HG03575 (cell line): ENCODE results near the gene CLIP2.

ENCODE experiments used
- ATAC-seq: cut with Tn5 transposase; IDR thresholded peaks from one replicate; pipeline ENCODE4 v1.9.1; 2021; ENCODE audit not compliant: unreplicated experiment, insufficient number of reproducible peaks, low FRiP score; ENCODE audit errors: extremely low read depth

The CLIP2 gene

DNA sequence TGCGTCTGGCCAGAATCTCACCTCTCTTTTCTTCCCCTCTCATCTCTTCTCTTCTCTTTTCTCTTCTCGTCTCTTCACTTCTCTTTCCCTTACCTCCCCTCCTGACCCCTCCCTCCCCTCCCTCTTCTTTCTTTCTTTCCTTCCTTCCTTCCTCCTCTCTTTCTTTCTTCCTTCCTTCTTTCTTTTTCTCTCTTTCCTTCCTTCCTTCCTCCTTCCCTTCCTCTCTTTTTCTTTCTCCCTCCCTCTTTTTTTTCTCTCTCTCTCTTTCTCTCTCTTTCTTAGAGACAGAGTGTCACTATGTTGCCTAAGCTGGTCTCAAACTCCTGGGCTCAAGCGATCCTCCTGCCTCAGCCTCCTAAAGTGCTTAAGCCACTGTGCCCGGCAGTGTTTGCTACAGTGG is 159.9 kb downstream of the CLIP2 start:
- no peak for ATAC-seq

DNA sequence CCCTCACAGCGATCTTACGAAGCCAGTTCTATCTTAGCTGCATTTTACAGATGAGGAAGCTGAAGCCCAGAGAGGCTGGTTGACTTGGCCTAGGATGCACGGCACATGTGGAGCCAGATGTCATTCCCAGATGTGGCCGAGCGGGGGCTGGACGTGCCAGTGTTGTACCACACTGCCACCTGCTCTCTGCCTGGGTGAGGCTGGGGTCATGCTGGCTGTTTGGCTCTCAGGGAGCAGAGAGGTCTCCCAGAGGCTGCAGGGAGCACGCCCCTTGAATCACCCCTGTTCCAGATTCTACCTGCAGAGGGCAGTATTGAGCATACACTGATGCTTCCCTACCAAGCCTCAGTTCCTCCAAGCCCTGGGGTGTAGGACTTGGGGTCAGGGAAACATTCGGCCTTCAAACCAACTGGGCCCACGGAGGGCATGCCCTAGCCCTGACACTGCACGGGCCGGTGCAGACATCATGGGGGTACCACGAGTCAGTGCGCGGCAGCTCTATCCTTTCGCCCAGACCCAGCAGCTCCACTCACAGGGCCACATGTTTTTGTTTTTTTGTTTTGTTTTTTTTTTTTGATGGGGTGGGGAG is 160.7 kb downstream of the CLIP2 start:
- ATAC-seq: no peak

DNA sequence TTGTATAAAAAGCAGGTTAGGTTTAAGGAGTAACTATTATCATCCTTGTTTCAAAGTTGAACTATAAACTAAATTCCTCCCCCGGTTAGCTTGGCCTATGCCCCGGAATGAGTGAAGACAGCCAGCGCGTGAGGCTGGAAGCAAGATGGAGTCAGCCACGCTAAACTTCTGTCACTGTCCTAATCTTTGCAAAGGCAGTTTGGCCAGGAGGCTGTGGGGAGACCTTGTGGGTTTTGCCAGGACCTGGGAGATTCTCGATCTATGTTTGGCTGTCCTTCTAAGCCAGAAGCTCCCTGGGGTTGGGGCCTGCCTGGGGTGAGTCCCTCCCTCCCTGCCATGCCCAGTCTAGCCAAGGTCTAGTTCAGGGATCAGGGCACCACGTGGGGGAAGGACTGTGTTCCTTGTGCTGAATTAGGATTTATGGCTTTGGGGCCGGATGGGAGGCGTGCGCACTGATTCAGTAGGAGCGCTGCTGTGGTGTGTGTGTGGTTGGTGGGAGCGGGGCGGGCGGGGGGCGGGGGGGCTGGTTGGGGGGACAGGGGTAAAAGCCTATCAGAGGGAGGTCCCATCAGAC is 163.6 kb downstream of the CLIP2 start:
- no peak for ATAC-seq

DNA sequence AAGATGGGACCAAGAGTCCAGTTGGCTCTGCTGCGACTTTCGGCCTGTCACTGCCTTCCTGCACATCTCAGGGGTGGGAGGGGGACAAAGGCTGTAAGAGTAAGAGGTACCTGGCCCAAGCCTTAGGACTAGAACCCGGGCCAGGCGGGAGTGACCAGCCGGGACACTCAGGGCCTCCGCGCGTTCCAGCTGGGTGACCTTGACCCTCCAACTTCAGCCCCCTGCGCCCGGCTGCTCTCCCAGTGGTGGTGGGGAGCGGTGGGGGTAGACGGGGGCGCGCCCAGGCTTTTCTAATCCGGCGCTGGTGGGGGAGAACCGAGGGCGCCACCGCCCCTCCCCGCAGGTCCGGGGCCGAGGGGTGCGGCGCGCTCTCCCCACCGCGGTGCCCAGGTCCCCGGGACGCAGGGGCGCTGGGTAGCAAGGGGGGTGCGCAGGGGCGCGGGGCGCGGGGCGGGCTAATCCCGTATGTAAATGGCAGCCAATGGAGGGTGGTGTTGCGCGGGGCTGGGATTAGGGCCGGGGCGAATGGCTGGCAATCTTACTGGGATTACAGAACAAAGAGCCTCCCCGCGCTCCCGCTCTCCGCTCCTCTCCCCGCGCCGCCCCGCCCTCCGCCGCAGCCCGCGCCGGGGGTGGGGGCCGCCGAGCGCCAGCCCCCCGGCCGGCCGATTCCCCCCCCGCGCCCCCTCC is 164.3 kb downstream of the CLIP2 start, which contains the start of gene GTF2IRD1:
Gene GTF2IRD1, plus strand, starts transcription at position 585 of the 690 bp plus-strand sequence. CDS start 54,175 bp downstream, outside the sequence.
- no peak for ATAC-seq

DNA sequence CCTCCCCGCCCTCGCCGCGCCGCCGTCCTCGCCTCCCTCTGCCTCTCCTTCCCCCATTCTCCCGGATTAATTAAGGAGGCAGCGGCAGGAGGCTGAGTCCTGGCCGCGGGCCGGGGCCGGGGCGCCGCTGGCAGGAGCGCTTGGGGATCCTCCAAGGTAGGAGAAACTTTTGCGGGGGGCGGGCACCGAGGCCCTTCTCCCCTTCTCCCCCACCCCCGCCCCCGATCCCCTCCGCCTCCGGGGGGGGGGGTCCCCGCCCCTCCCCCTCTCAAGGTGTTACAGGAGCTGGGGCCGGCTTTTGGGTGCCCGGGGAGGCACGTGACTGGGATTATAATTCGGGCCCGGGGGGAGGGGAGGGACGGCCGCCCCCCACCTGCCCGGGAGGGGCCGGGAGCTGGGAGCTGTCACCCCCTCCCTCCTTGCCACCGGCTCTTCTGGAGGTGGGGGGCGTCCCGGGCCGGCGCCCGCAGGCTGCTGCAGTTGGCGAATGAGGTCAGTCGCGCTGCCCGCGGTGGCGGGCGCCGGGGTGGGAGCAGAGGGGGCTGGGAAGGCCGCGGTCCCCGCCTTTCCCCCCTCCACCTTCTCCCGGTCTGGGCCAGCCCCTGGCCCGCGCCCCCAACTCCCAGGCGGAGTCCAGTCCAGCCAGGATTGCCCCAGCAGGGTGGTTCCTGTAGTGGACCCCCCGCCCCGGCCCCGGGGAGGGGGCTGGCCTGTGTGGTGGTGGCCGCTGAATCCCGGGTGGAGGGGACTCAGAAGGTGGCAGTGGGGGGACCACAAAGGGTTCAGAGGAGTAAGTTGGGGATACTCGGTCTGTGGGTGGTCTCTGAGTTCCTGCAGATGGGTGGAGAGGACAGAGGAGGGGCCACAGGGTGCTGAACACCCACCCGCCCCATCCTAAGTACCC is 165.1 kb downstream of the CLIP2 start:
- no peak for ATAC-seq

DNA sequence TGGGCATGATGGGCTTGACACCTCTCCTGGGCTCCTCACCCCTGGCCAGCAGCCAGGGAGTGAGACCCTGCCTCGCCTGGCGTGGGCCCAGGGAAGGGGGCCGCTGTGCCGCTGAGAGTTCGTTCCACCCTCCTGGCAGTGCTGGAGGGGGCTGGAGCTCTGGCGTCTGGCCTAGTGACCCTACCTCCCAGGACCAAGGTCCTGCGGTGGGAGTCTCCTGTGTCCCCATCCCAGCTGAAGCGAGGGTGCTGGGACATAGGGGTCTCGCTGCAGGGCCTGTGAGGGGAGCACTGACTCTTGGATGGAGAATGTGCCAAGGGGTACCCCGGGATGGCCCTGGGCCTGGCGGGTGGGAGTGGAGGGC is 165.7 kb downstream of the CLIP2 start:
- ATAC-seq: no peak

DNA sequence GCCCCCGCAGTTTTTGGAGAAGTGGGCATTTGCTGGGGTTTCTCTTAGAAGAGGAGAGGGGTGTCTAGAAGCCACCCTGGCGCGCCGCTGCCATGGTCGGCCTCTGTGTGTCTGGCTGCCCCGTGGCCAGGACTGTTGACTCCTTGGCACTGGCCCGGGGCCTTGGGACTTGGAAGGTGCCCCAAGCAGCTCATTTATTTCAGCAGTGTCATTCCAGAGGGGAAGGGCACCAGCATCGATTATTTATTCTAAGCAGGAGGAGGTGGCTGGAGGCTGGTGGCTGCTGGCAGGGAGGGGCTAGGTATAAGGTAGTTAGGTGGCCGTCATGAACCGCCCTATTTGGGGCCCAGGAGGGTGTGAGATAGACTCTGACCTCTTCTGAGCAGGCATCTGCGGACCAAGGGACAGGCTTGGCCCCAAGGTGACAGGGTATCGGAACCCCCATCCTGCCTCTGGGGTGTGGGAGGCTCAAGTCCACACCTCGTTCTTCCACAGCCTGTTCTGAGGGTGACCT is 166.1 kb downstream of the CLIP2 start:
- ATAC-seq: no peak
